ENCODE measurements around the gene IQGAP3.

DNA sequence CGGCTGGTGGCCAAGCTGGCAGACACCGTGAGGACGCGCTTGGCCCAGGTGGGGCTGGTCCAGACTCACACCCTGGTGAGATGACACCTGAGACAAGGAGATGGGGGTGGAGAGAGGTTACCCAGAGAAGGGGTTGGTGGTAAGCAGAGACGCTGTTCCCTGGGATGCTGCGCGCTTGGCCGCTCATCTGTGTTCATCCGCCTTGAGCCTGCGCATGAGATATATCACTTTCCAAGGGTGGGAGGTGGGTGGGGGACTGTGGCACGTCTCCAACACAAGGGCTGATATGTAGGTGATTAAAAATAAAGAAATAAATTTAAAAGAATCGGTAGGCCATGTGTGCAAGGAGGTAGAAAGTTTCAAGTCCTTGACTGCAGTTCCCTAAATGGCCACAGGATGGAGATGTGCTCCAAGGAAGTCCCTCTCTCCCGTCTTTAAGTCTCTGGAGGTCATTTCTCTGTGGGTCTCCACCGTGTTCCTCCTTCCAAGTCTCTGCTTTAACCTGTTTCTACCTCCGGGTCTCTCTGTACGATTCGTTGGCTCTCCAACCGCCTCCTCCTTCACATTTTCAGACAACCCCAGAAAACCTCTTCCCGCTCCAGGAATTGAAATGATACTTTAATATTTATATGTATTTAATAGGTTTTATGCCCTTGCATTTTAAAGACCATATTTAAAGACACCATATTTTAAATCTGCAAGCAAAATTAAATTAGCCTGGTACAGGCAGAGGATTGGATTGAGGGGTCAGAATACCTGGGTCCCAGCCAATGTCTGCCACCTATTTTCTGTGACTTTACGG, 11.7 kb upstream of the IQGAP3 start:
- TF ChIP-seq, protein P1, sequence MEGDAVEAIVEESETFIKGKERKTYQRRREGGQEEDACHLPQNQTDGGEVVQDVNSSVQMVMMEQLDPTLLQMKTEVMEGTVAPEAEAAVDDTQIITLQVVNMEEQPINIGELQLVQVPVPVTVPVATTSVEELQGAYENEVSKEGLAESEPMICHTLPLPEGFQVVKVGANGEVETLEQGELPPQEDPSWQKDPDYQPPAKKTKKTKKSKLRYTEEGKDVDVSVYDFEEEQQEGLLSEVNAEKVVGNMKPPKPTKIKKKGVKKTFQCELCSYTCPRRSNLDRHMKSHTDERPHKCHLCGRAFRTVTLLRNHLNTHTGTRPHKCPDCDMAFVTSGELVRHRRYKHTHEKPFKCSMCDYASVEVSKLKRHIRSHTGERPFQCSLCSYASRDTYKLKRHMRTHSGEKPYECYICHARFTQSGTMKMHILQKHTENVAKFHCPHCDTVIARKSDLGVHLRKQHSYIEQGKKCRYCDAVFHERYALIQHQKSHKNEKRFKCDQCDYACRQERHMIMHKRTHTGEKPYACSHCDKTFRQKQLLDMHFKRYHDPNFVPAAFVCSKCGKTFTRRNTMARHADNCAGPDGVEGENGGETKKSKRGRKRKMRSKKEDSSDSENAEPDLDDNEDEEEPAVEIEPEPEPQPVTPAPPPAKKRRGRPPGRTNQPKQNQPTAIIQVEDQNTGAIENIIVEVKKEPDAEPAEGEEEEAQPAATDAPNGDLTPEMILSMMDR (IDR thresholded peaks at IDR 0.05): peak; percentile 94
- no peak for TF ChIP-seq EZH2 (IDR thresholded peaks at IDR 0.05; ENCODE audit: borderline replicate concordance, insufficient read depth, low read depth, low read length, poor library complexity, severe bottlenecking)
